NOMO-1 (cell line): ENCODE data around the gene FAM20C.
A peak's percentile ranks its signal among the peaks of the same experiment; 100 is the strongest.
"Not testable (repeated sequence)": the region's sequence is repeated elsewhere in the genome, so short reads cannot be mapped to it uniquely, and the experiment has no call there.

Source experiments
- DNase-seq, 2 experiments: peaks; one replicate each; lab custom pipeline; 2025; ENCODE audit not compliant: unreplicated experiment in 2 of 2; lab: John Stamatoyannopoulos, UW

Gene FAM20C

DNA sequence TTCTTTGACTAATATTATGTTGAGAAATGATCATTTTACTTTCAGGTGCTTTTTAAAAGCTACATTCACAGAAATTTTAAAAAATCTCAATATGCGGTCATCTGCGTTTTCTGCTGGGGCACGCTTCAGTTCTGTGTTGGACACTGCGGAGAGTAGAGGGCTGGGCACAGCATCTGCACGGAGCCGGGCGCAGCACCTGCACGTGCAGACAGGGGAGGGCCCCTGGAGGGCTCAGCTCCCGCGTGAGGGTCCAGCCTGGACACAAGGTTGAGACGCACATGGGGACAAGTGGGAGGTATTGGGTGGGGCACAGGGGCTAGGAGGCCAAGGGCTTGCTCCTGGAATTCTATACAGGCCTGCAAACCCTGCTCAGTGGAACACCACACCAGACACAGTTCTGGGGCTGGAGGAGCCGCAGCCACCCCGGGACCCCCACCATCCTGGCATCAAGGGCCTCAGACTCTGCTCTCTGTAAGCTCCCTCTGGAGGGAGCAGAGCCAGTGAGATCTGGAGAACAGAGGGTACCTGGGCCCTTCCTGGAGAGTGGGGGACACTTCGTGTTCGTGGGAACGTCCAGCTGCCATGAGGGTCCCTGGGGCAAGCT, 20.4 kb upstream of the FAM20C start:
- DNase-seq, result no peak

GRCh38 chr7:173209-173918, 19.0 kb upstream of the FAM20C start:
- no peak for DNase-seq

DNA sequence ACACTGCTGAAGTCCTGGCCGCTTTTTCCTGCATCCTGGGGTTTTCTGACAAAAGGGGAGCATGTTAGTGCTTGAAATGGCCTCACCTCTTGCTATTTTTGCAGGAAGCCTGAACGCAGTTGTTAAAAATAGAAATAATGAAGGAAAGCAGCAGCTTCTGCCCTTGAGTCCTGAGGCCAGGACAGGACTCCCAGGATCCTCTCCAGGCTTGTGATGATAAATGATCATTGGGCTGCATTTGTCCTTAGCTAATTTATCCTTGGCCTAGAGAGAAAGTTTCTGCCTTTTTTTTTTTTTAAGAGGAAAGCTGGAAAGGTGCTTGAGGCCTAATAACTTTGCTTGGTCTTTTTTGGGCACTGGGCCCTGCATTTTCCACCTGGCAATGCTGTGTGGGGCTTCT, 17.7 kb upstream of the FAM20C start:
- DNase-seq, result no peak

GRCh38 chr7:175955-176354, 16.4 kb upstream of the FAM20C start:
- DNase-seq, result no peak

DNA sequence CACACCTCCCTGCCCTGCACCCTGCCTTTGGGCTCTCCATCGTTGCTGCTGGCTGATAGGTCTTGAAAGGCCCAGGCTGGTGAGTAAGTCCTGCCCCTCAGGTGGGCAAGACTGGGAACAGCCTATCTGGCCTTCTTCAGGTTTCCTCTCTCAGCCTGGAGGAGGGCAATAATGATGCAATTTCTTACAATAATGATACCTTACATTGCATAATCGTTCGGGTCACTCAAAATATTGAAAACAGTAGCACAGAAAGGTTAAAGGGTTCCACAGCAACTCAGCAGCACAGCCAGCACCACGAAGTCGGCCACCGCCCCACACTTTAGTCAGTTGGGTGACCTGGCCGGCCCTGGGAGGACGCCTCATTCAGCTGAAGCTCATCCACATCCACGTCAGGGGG, 16.0 kb upstream of the FAM20C start:
- DNase-seq, result no peak

- no peak for DNase-seq
Measured at GRCh38 chr7:176786-177459, 15.4 kb upstream of the FAM20C start.

GRCh38 chr7:178444-178843, 13.9 kb upstream of the FAM20C start:
- DNase-seq, result no peak

GRCh38 chr7:179209-179681, 13.1 kb upstream of the FAM20C start:
- DNase-seq, result no peak

GRCh38 chr7:179948-180694, 12.2 kb upstream of the FAM20C start:
- DNase-seq, result no peak

DNA sequence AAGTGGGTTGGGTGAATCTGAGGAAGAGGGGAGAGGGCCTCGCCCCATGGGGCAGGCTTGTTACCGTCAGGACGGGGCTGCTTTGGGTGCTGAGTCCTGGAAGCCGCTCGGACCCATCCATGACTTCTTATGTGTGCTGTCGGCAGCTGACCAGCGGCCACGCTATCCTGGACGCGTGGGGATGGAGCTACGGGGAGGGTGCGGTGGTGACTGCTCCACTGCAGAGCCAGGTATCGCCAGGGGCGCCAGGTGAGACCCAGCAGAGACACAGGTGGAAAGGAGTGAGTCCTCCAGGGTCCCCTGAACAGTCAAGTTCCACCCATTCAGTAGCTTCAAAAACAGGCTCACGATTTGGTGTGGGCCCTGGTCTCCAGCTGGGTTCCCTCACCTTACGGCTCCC, 10.6 kb upstream of the FAM20C start:
- no peak for DNase-seq

DNA sequence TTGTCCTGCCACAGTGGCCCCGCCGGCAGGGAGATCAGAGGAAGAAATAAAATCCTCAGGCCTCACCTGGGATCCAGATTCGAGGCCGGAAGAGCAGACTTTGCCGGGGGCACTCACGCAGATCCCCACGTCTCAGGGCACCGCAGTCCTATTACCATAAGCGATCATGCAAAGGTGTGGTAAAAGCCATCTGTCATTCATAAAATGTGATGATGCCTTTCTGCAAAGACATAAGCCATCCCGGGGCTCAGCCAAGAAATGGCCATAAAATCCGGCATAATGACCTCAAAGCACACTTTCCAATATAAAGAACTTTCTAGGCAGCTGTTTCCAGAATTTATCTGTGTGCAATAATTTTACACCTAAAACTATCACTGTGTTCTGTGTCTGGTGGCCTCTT, 9.9 kb upstream of the FAM20C start:
- DNase-seq, result not testable (repeated sequence)

- no peak for DNase-seq
Measured at GRCh38 chr7:183496-184292, 8.7 kb upstream of the FAM20C start.

DNA sequence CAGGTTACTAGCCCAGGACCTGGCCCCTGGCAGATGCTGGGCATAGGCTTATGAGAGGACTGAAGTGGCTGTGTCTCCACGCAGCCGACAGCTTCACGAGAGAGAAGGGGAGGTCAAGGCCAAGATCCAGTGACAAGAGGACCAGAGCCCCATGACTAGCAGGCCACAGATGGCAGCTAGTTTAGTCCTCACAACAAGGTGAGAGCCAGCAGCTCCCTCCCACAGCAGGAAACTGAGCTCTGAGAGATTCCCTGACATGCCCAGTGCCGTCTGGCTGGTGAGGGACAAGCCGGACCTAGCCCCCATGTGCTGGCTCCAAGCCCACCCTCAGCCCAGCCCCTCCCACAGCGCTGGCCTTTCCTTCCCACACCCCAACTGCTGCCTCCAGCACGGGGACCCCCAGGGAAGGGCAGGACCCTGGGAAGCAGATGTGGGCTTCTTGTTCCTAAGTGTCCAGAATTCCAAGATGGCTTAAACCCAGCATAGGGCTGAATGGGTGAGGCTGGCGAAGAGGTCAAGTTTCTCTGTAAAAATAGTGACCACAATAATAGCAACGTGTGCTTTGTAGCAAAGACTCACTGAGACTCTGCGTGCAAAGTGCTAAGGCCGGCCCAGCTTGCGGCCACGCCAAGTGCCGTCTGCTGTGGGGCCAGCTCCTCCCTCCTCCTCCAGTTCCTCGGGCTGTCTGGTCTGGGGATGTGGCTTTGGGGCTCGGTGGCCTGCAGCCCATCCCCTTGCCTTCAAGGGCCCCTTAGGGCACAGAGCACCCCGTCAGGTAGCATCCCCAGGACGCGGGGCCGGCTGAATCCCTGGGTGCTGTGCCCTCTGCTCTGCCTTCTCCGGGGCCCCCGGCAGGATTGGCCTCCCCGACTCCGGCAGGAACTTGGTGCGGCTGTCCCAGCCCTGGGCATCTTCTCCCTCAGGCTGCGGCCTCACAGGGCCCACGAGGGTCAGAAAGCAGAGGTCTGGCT, 7.8 kb upstream of the FAM20C start:
- no peak for DNase-seq

GRCh38 chr7:186516-187113, 5.8 kb upstream of the FAM20C start:
- DNase-seq, result no peak

GRCh38 chr7:187227-187927, 5.0 kb upstream of the FAM20C start:
- DNase-seq, result peak; percentile 62 to 72

DNA sequence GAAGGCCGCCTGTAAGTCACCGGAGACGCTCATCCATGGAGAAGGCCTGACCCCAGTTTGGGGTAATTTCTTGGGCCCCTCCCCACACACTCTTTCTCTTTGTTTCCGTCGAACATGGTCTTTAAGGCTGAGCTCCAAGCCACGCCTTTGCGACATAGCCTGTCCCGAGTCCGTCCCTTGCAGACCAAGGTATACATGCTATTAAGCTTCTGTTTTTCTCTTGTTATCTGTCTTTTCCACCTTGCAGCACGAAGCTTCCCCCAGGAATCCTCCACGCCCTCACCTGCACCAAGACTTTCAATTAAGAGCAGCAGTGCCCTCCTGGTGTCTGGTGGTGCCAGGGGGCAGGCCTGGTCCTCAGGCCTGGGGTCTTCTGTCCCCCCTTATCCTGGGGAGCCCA, 4.2 kb upstream of the FAM20C start:
- DNase-seq, result no peak

DNA sequence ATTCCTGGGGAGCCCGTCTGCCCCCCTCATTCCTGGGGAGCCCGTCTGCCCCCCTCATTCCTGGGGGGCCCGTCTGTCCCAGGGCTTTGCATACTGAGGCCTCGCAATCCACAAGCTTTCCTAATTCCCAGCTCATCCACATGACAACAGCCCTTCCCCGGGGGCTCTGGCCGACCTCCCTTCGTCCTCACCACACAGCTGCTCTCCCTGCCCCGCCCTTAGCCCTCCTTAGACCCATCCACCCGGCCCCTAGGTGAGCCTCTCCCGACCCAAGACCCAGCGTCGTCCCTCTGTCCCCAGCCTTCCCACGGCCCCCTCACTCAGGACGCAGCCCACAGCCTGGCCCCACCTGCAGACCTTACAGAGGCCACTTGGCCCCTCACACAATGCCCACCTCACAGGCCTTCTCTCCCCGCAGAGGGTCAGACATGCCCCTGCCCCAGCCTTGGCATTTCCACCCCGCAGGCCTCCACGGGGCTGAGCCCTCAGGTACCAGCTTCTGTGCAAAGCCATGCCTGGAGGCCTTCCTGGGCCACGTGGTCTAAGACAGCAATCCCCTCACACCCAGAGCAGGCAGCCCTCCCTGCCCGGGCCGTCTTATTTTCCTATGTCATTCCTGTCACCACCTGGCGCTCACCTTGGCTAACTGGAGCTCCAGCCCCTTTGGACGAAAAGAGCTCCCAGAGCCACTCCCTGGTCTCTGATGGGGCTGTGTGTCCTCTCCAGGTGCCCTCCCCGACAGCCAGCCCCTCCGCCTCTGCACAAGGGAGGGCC, 3.5 kb upstream of the FAM20C start:
- DNase-seq, result no peak

DNA sequence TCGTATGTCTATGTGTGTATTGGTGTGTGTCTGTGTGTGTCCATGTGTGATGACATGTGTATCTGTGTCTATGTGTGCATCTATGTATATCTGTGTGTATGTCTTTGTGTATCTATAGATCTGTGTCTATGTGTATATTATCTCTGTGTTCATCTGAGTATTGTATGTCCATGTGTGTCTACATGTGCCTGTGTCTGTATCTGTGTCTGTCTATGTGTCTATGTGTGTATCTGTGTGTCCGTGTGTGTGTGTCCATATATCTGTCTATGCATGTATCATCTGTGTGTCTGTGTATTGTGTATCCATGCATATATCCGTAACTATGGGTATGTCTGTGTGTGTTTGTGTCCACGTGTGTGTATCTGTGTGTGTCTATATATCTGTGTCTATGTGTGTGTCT, 2.7 kb upstream of the FAM20C start:
- DNase-seq, result no peak
